GM23338 (cell line): Measurements from ENCODE around the gene BRSK2. TPM values are rescaled to one million over a fixed set of nuclear protein-coding genes. Genes with fewer than 3 reads are reported as not detected.
A peak's percentile ranks its signal among the peaks of the same experiment; 100 is the strongest.

Experiments
- ATAC-seq: fragments of 200-7000 bp; cut with Tn5 transposase; 3 replicates; pipeline ENCODE4 v1.9.1; 2020
- DNase-seq: peaks from one replicate; pipeline ENCODE4 v3.0.0-alpha.2; 2015; ENCODE audit warnings: low spot score
- H2AFZ ChIP-seq: fragments of 200-600 bp; sonication (generic); 2 replicates; pipeline ENCODE4 v1.8.0; 2016; ENCODE audit warnings: antibody characterized with exemption, mild to moderate bottlenecking, moderate library complexity
- H3F3A ChIP-seq: fragments of 200-600 bp; sonication (generic); replicated peaks from 2 replicates; pipeline ENCODE4 v1.8.0; 2017; ENCODE audit warnings: antibody characterized with exemption, mixed run types, low read depth
- H3K27ac ChIP-seq: fragments of 200-600 bp; sonication (generic); 2 replicates; pipeline ENCODE4 v1.6.1; 2016; ENCODE audit warnings: low read depth
- H3K27me3 ChIP-seq: fragments of 200-600 bp; sonication (generic); 2 replicates; pipeline ENCODE4 v1.8.0; 2016; ENCODE audit warnings: mild to moderate bottlenecking, mixed run types, moderate library complexity; ENCODE audit not compliant: insufficient read depth
- H3K36me3 ChIP-seq: fragments of 200-600 bp; sonication (generic); 2 replicates; pipeline ENCODE4 v1.8.0; 2016; ENCODE audit warnings: mild to moderate bottlenecking; ENCODE audit not compliant: insufficient read depth
- H3K4me1 ChIP-seq: fragments of 200-600 bp; sonication (generic); 2 replicates; pipeline ENCODE4 v1.8.0; 2016; ENCODE audit warnings: mild to moderate bottlenecking, moderate library complexity; ENCODE audit not compliant: insufficient read depth
- H3K4me2 ChIP-seq: fragments of 200-600 bp; sonication (generic); 2 replicates; pipeline ENCODE4 v1.7.1; 2017; ENCODE audit warnings: mixed run types
- H3K4me3 ChIP-seq: fragments of 200-600 bp; sonication (generic); 2 replicates; pipeline ENCODE4 v1.6.1; 2016; ENCODE audit warnings: mixed run types
- H3K79me2 ChIP-seq: fragments of 200-600 bp; sonication (generic); replicated peaks from 2 replicates; pipeline ENCODE4 v1.8.0; 2017; ENCODE audit warnings: mild to moderate bottlenecking; ENCODE audit not compliant: insufficient read depth
- H3K9me2 ChIP-seq: fragments of 200-600 bp; sonication (generic); 2 replicates; pipeline ENCODE4 v1.8.0; 2017; ENCODE audit not compliant: insufficient read depth
- H4K20me1 ChIP-seq: fragments of 200-600 bp; sonication (generic); replicated peaks from 2 replicates; pipeline ENCODE4 v1.8.0; 2017; ENCODE audit warnings: mild to moderate bottlenecking; ENCODE audit not compliant: insufficient read depth
- H3K27ac Mint-ChIP-seq: 2 replicates; pipeline ENCODE4 v1.8.0; 2020; ENCODE audit warnings: inconsistent platforms, mild to moderate bottlenecking, moderate library complexity, mixed read lengths
- H3K27me3 Mint-ChIP-seq: 3 replicates; pipeline ENCODE4 v1.8.0; 2022; ENCODE audit warnings: low read depth, mild to moderate bottlenecking, moderate library complexity, mixed read lengths, inconsistent platforms; ENCODE audit not compliant: insufficient read depth, poor library complexity
- H3K36me3 Mint-ChIP-seq: 3 replicates; pipeline ENCODE4 v1.8.0; 2021; ENCODE audit warnings: low read depth, mild to moderate bottlenecking, inconsistent platforms, moderate library complexity, mixed read lengths
- H3K4me1 Mint-ChIP-seq: 3 replicates; pipeline ENCODE4 v1.8.0; 2020; ENCODE audit warnings: mild to moderate bottlenecking, inconsistent platforms, mixed read lengths
- H3K4me3 Mint-ChIP-seq: 3 replicates; pipeline ENCODE4 v1.8.0; 2021; ENCODE audit warnings: moderate library complexity, mild to moderate bottlenecking, inconsistent platforms, mixed read lengths
- H3K9me3 Mint-ChIP-seq: 3 replicates; pipeline ENCODE4 v1.8.0; 2020; ENCODE audit warnings: moderate library complexity, mild to moderate bottlenecking, inconsistent platforms, mixed read lengths
- CREB1 ChIP-seq: fragments of 250-450 bp; sonication (Bioruptor Pico); IDR thresholded peaks from 2 replicates; pipeline ENCODE4 v1.5.0; 2020; ENCODE audit warnings: low read depth, mild to moderate bottlenecking, moderate library complexity
- JUNB ChIP-seq: IDR thresholded peaks from one replicate; pipeline ENCODE4 v1.6.1; 2016; ENCODE audit warnings: antibody characterized with exemption; ENCODE audit not compliant: unreplicated experiment
- NANOG ChIP-seq: IDR thresholded peaks from 2 replicates; pipeline ENCODE4 v1.6.1; 2016; ENCODE audit warnings: antibody characterized with exemption, borderline replicate concordance
- STAT1 ChIP-seq: IDR thresholded peaks from one replicate; pipeline ENCODE4 v1.6.1; 2016; ENCODE audit warnings: antibody characterized with exemption; ENCODE audit not compliant: unreplicated experiment
- polyA plus RNA-seq: library from polyadenylated mRNA; unstranded; fragments of >200 nt; fragmentation: Nextera tagmentation; extraction: Ambion mirVana; gene quantifications from 2 replicates; pipeline ENCODE4 v1.2.1, GENCODE V29; 2016
- total RNA-seq: library from RNA; depleted of rRNA; stranded (reverse); fragments of >200 nt; shearing (Covaris generic); gene quantifications from 2 replicates; pipeline ENCODE4 v1.2.3, GENCODE V29; 2014
- TF ChIP-seq, protein P1 (sequence below): fragments of 250-450 bp; sonication (Bioruptor Pico); IDR thresholded peaks from 2 replicates; pipeline ENCODE4 v1.5.0; 2020; ENCODE audit warnings: mild to moderate bottlenecking, moderate library complexity
- TF ChIP-seq, protein P2 (sequence below): IDR thresholded peaks from one replicate; pipeline ENCODE4 v1.6.1; 2018; ENCODE audit warnings: antibody characterized with exemption; ENCODE audit not compliant: unreplicated experiment

BRSK2 gene
- total and polyA plus RNA-seq, 2 experiments from 2014 or later, result 7.2 to 20.3 TPM

DNA sequence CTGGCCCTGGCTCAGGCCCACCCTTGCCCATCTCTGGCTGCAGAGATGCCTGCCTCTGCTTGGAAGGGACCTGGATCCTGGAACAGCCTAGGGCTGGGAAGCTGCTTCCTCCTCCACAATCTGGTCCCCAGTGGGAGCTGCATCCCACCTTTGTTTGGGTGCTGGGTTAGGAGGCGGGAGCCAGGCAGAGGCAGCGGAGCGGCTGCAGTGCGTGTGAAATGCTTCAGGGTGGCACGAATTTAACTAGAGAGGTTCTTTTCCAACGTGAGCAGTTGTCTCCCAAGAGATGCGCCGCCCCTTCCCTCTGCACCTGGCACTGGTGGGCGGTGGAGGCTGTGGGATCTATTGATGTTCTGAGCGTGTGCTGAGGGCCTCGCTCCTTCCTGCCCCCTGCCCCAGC lies 31.6 kb downstream of the BRSK2 start:
- Histone ChIP-seq H3K79me2 (peaks cover 33% of the 10 kb centered on the region), H3K9me2 (no peaks in the 10 kb centered on the region), H3K27ac (no peak overlapping the region), H3K4me2 (no peak overlapping the region), H3K36me3 (no peaks in the 10 kb centered on the region), H3K4me3 (no peak overlapping the region), H4K20me1 (no peaks in the 10 kb centered on the region), H3K27me3 (no peaks in the 10 kb centered on the region), H3K4me1 (no peaks in the 10 kb centered on the region), H3F3A (no peaks in the 10 kb centered on the region), H2AFZ (no peak overlapping the region)
- TF ChIP-seq, protein P1, sequence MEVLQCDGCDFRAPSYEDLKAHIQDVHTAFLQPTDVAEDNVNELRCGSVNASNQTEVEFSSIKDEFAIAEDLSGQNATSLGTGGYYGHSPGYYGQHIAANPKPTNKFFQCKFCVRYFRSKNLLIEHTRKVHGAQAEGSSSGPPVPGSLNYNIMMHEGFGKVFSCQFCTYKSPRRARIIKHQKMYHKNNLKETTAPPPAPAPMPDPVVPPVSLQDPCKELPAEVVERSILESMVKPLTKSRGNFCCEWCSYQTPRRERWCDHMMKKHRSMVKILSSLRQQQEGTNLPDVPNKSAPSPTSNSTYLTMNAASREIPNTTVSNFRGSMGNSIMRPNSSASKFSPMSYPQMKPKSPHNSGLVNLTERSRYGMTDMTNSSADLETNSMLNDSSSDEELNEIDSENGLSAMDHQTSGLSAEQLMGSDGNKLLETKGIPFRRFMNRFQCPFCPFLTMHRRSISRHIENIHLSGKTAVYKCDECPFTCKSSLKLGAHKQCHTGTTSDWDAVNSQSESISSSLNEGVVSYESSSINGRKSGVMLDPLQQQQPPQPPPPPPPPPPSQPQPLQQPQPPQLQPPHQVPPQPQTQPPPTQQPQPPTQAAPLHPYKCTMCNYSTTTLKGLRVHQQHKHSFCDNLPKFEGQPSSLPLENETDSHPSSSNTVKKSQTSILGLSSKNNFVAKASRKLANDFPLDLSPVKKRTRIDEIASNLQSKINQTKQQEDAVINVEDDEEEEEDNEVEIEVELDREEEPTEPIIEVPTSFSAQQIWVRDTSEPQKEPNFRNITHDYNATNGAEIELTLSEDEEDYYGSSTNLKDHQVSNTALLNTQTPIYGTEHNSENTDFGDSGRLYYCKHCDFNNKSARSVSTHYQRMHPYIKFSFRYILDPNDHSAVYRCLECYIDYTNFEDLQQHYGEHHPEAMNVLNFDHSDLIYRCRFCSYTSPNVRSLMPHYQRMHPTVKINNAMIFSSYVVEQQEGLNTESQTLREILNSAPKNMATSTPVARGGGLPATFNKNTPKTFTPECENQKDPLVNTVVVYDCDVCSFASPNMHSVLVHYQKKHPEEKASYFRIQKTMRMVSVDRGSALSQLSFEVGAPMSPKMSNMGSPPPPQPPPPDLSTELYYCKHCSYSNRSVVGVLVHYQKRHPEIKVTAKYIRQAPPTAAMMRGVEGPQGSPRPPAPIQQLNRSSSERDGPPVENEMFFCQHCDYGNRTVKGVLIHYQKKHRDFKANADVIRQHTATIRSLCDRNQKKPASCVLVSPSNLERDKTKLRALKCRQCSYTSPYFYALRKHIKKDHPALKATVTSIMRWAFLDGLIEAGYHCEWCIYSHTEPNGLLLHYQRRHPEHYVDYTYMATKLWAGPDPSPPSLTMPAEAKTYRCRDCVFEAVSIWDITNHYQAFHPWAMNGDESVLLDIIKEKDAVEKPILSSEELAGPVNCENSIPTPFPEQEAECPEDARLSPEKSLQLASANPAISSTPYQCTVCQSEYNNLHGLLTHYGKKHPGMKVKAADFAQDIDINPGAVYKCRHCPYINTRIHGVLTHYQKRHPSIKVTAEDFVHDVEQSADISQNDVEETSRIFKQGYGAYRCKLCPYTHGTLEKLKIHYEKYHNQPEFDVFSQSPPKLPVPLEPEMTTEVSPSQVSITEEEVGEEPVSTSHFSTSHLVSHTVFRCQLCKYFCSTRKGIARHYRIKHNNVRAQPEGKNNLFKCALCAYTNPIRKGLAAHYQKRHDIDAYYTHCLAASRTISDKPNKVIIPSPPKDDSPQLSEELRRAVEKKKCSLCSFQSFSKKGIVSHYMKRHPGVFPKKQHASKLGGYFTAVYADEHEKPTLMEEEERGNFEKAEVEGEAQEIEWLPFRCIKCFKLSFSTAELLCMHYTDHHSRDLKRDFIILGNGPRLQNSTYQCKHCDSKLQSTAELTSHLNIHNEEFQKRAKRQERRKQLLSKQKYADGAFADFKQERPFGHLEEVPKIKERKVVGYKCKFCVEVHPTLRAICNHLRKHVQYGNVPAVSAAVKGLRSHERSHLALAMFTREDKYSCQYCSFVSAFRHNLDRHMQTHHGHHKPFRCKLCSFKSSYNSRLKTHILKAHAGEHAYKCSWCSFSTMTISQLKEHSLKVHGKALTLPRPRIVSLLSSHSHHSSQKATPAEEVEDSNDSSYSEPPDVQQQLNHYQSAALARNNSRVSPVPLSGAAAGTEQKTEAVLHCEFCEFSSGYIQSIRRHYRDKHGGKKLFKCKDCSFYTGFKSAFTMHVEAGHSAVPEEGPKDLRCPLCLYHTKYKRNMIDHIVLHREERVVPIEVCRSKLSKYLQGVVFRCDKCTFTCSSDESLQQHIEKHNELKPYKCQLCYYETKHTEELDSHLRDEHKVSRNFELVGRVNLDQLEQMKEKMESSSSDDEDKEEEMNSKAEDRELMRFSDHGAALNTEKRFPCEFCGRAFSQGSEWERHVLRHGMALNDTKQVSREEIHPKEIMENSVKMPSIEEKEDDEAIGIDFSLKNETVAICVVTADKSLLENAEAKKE (CRISPR knock-in tag), result no peak
- no peak for TF ChIP-seq NANOG
- no peak for TF ChIP-seq CREB1 (CRISPR knock-in tag)
- no peak for TF ChIP-seq STAT1
- TF ChIP-seq JUNB, result no peak
- H3K9me3 Mint-ChIP-seq, result peaks cover 34% of the 10 kb centered on the region
- ATAC-seq (no peak), DNase-seq (no peak)
- H3K27me3 Mint-ChIP-seq, result peaks cover 22% of the 10 kb centered on the region
- peaks cover 32% of the 10 kb centered on the region for H3K36me3 Mint-ChIP-seq
- no peaks in the 10 kb centered on the region for H3K4me1 Mint-ChIP-seq
- no peak overlapping the region for H3K27ac Mint-ChIP-seq
- H3K4me3 Mint-ChIP-seq, result no peak overlapping the region

DNA sequence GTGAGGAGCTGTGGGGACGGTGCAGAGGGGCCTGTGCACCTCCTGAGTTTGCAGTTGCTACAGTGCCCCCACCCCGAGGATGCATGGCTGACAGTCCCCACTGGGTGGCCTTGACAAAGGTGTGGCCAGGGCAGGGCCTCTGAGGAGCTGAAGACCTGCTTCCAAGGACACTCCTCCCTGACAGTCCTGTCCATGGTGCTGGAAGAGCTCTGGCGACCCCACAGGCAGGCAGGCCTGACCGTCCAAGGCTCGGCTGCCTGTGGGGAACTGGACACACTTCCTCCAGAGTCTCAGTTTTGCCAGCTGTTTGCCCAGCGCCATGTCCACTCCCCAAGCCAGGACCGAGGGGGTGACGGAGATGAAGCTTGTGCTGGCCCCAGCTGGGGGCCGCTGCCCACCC lies 32.7 kb downstream of the BRSK2 start:
- peaks cover 20% of the 10 kb centered on the region for H3K36me3 Mint-ChIP-seq
- H3K9me3 Mint-ChIP-seq, result peaks cover 23% of the 10 kb centered on the region
- peak; percentile 76 for ATAC-seq

More for the DNA sequence above, 32.7 kb downstream of the BRSK2 start:
- no peaks in the 10 kb centered on the region for H3K27me3 ChIP-seq
- no peaks in the 10 kb centered on the region for H3K4me1 Mint-ChIP-seq
- H3K9me2 ChIP-seq, result no peaks in the 10 kb centered on the region
- H4K20me1 ChIP-seq, result no peaks in the 10 kb centered on the region
- peaks cover 19% of the 10 kb centered on the region for H3K27me3 Mint-ChIP-seq
- H3K36me3 ChIP-seq, result no peaks in the 10 kb centered on the region
- no peak overlapping the region for H3K4me3 ChIP-seq
- no peak for TF ChIP-seq STAT1
- TF ChIP-seq, protein P2, sequence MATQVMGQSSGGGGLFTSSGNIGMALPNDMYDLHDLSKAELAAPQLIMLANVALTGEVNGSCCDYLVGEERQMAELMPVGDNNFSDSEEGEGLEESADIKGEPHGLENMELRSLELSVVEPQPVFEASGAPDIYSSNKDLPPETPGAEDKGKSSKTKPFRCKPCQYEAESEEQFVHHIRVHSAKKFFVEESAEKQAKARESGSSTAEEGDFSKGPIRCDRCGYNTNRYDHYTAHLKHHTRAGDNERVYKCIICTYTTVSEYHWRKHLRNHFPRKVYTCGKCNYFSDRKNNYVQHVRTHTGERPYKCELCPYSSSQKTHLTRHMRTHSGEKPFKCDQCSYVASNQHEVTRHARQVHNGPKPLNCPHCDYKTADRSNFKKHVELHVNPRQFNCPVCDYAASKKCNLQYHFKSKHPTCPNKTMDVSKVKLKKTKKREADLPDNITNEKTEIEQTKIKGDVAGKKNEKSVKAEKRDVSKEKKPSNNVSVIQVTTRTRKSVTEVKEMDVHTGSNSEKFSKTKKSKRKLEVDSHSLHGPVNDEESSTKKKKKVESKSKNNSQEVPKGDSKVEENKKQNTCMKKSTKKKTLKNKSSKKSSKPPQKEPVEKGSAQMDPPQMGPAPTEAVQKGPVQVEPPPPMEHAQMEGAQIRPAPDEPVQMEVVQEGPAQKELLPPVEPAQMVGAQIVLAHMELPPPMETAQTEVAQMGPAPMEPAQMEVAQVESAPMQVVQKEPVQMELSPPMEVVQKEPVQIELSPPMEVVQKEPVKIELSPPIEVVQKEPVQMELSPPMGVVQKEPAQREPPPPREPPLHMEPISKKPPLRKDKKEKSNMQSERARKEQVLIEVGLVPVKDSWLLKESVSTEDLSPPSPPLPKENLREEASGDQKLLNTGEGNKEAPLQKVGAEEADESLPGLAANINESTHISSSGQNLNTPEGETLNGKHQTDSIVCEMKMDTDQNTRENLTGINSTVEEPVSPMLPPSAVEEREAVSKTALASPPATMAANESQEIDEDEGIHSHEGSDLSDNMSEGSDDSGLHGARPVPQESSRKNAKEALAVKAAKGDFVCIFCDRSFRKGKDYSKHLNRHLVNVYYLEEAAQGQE, result peak; percentile 76
- peak; percentile 56 for DNase-seq
- H3K4me3 Mint-ChIP-seq, result no peak overlapping the region
- no peaks in the 10 kb centered on the region for H3F3A ChIP-seq
- no peak overlapping the region for H3K27ac Mint-ChIP-seq
- H3K4me1 ChIP-seq, result no peaks in the 10 kb centered on the region
- no peak overlapping the region for H2AFZ ChIP-seq
- H3K79me2 ChIP-seq, result peaks cover 25% of the 10 kb centered on the region
- no peak overlapping the region for H3K4me2 ChIP-seq
- no peak overlapping the region for H3K27ac ChIP-seq
